Muscle layer of colon (tissue), 2 donors: ENCODE data around the gene RGS7.

Source experiments
- H3K27ac ChIP-seq: one replicate; pipeline ENCODE4 v1.7.0; 2013; ENCODE audit warnings: low read depth, mild to moderate bottlenecking, low read length, moderate library complexity
- H3K27me3 ChIP-seq, 2 donors: one replicate each; pipeline ENCODE4 v1.7.0; 2013; ENCODE audit warnings: low read length in 2 of 2, mild to moderate bottlenecking in 2 of 2; ENCODE audit not compliant: insufficient read depth in 2 of 2, control insufficient read depth in 1 of 2
- H3K36me3 ChIP-seq: one replicate; pipeline ENCODE4 v1.7.0; 2013; ENCODE audit warnings: mild to moderate bottlenecking, low read length; ENCODE audit not compliant: insufficient read depth
- H3K4me1 ChIP-seq: one replicate; pipeline ENCODE4 v1.7.0; 2013; ENCODE audit warnings: mild to moderate bottlenecking, low read length; ENCODE audit not compliant: insufficient read depth
- H3K4me3 ChIP-seq, 2 donors: one replicate each; pipeline ENCODE4 v1.7.0; 2013; ENCODE audit warnings: low read length in 2 of 2, low read depth in 1 of 2, mild to moderate bottlenecking in 1 of 2, moderate library complexity in 1 of 2
- H3K9ac ChIP-seq: one replicate; pipeline ENCODE4 v1.7.0; 2013; ENCODE audit warnings: low read length
- H3K9me3 ChIP-seq: one replicate; pipeline ENCODE4 v1.7.0; 2013; ENCODE audit warnings: mild to moderate bottlenecking, low read length
- donor health status: abdominal sarcoma.
- donor health status: Adenocarcinoma of cecum.

Gene RGS7

DNA sequence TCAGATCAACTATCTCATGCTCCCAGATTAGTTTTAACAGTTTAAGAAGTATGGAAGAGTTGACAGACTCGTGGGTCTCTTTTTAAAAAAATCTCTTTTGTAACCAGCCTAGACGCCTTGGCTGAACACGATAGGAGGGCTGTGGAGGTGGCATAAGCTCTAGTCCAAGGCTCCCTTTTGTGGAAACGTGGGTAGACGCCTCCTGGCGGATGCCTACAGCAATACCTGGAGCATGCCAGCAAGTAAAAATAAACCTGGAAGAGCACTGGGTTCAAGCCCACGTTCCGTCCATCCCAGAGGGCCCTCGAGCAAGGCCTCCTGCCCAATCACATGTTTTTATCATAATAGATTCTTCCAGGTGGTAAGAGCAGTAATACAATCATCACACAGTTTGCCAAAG, 87.9 kb downstream of the RGS7 start:
- Histone ChIP-seq H3K9me3 (no peaks in the 10 kb centered on the region), H3K4me3 (no peak overlapping the region), H3K9ac (no peak overlapping the region), H3K4me1 (no peaks in the 10 kb centered on the region), H3K27me3 (no peaks in the 10 kb centered on the region), H3K36me3 (no peaks in the 10 kb centered on the region), H3K27ac (no peak overlapping the region)

DNA sequence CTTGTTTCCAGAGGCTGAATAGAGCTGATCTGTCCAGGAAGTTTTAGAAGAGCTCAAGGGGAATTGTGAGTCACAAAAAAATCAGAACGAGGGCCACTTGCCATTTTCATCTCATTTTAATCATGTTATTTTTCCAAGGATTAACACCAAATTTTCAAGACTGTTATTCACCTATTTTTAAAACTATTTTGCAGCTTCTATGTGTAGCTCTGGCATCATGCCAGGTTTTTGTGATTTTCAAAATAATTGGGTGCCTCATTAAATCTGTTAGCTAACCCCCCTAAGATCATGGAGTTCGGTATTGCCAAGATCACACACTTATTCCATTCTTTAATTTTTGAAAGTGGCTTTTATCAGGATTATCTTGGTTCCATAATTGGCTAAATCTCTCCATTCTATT, 90.9 kb downstream of the RGS7 start:
- Histone ChIP-seq H3K4me3 (no peak overlapping the region), H3K9me3 (no peaks in the 10 kb centered on the region), H3K27me3 (no peaks in the 10 kb centered on the region), H3K27ac (no peak overlapping the region), H3K36me3 (no peaks in the 10 kb centered on the region), H3K4me1 (no peaks in the 10 kb centered on the region), H3K9ac (no peak overlapping the region)

DNA sequence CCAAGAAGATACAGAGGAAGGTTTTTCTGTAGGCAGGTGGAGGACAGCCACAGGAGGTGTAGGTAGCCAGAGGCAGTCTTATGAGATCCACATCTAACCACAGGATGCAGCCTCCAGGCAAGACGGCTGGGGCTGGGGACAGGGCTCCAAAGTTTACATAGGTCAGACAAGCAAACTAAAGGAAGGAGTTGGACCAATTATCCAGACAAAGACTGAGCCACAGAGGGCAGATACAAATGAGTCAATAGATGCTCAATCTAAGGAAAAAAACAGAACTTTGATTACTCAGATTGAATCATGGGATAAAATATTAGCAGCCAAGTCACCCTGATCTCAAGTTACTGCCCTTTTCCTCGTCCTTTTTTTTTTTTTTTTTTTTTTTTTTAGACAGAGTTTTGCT, 91.6 kb downstream of the RGS7 start:
- Histone ChIP-seq H3K27me3 (no peaks in the 10 kb centered on the region), H3K4me1 (no peaks in the 10 kb centered on the region), H3K27ac (no peak overlapping the region), H3K9ac (no peak overlapping the region), H3K9me3 (no peaks in the 10 kb centered on the region), H3K4me3 (no peak overlapping the region), H3K36me3 (no peaks in the 10 kb centered on the region)

DNA sequence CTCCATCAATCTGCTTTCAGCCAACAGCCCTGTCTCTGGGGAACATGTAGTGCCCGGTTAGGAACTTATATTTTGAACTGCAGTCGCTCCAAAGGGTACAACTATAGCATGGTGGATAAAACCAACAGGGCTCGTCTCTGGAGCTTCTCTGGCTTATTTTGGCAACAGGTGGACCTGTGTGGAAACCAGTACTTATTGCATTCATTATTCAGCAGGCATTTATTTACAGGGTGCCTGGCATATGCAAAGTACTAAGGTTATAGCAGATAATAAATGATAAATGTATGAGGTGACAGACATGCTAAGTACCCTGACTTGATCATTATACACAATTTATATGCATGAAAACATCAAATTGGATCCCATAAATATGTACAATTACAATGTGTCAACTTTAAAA, 93.7 kb downstream of the RGS7 start:
- no peaks in the 10 kb centered on the region for H3K36me3 ChIP-seq
- H3K9me3 ChIP-seq: no peaks in the 10 kb centered on the region
- H3K4me3 ChIP-seq: no peak overlapping the region
- no peak overlapping the region for H3K27ac ChIP-seq
- no peak overlapping the region for H3K9ac ChIP-seq
- H3K27me3 ChIP-seq: no peaks in the 10 kb centered on the region
- no peaks in the 10 kb centered on the region for H3K4me1 ChIP-seq

DNA sequence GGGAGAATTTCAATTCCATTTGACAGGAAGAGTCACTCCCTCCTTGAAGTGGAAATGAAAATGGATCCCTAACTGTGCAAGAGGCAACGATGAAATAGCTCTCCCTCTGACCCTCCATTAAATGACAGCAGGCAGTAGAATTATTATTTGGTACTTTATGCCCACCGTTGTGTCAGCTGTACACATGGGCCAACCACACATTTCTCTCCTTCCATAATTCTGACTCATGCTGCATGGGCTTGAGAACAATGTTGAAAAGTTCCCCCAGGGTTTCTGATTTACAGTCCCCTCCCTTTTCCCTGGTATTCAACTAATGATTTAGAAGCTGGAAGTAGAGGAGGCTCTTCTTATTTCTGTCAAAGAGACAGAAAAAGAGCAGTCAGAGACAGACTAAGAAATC, 103.5 kb downstream of the RGS7 start:
- Histone ChIP-seq H3K4me3 (no peak overlapping the region), H3K27me3 (no peaks in the 10 kb centered on the region), H3K27ac (no peak overlapping the region), H3K9me3 (no peaks in the 10 kb centered on the region), H3K9ac (no peak overlapping the region), H3K4me1 (no peaks in the 10 kb centered on the region), H3K36me3 (no peaks in the 10 kb centered on the region)

DNA sequence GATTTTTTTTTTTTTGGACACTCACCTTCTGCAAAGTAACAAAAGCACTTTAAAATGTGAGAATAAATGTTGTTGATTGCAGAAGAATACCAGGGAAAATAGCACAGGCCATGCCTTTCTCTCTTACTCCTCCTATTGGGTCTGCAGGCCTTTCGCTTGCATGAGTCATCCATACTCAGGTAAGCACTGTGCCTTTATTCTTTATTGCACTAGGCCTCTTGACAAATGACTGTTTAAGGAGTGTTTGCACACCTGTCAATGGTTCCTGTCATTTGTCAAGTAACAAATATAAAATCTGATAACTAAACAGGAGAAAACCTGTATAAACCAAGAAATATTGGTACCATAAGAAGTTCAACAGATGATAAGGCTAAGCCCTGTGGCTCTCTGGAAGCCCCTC, 106.5 kb downstream of the RGS7 start:
- Histone ChIP-seq H3K27me3 (no peaks in the 10 kb centered on the region), H3K9me3 (no peaks in the 10 kb centered on the region)

DNA sequence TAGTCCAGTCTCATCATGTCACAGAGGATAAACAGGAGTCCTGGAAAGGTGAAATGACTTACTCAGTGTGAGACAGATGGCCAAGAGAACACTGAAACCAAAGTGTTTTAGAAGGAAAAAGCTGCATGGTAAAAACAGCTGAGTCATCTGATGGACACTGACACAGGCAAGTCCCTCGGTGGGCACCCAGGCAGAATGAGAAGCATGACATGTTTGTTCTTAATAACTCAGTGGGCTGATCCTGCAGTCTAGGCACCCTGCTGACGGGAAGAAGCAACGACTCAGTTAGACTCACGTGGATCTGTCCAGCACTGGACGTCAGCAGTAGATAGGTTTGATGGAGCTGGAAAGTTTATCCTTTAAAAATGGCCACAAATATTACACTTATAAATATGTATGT, 116.9 kb downstream of the RGS7 start:
- H3K9ac ChIP-seq: no peak overlapping the region
- no peaks in the 10 kb centered on the region for H3K4me1 ChIP-seq
- no peaks in the 10 kb centered on the region for H3K36me3 ChIP-seq
- H3K27ac ChIP-seq: no peak overlapping the region
- H3K27me3 ChIP-seq: no peaks in the 10 kb centered on the region
- no peaks in the 10 kb centered on the region for H3K9me3 ChIP-seq
- no peak overlapping the region for H3K4me3 ChIP-seq

More for the DNA sequence above, 106.5 kb downstream of the RGS7 start:
- no peak overlapping the region for H3K9ac ChIP-seq
- no peaks in the 10 kb centered on the region for H3K36me3 ChIP-seq
- no peaks in the 10 kb centered on the region for H3K4me1 ChIP-seq
- H3K27ac ChIP-seq: no peak overlapping the region
- no peak overlapping the region for H3K4me3 ChIP-seq

DNA sequence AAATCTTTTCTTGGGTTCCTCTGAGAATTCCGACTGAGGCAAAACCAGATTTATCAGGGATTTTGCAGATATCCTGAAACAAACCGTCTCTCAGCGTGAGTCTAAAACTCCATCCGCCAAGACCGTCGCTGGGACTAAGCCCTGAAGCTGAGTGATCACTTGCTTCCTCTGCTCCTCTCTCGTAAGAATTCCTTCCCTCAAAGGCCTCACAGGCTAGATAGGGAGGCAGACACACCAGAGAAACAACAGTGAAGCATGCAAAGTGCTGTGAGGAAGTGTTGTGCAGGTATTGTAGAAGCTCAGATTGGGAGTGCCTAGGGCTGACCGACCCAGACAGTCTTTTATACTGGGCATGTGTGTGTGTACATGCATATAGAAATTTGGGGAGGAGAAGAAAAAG, 119.1 kb downstream of the RGS7 start:
- no peaks in the 10 kb centered on the region for H3K27me3 ChIP-seq
- H3K36me3 ChIP-seq: no peaks in the 10 kb centered on the region
- H3K9me3 ChIP-seq: no peaks in the 10 kb centered on the region
- no peak overlapping the region for H3K9ac ChIP-seq
- H3K27ac ChIP-seq: no peak overlapping the region
- no peak overlapping the region for H3K4me3 ChIP-seq
- H3K4me1 ChIP-seq: no peaks in the 10 kb centered on the region

DNA sequence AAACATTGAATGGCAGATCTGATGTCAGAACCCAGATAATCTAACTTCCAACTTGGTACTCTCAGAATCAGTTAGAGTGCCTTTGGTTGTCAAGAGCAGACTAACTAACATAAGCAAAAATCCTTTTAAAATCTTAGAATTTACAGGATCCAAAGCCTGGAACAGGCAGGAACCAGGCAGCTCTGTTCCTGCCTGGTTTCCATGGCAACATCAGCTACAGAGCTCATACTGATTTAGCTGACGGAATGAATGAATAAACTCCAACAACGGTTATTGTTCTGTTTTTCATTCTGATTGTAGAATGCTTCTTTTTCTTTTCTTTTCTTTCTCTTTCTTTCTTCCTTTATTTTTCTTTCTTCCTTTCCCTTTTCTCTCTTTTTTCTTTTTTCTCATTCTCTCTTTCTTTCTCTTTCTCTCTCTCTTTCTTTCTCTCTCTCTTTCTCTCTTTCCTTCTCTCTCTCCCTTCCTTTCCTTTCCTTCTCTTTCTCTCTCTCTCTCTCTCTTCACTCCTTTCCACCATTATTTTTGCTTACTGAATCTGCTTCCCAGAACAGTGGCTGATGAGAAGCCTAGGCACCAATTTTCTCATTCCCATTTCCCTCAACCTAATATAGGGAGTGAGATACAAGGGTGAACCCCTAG, 121.6 kb downstream of the RGS7 start:
- no peaks in the 10 kb centered on the region for H3K4me1 ChIP-seq
- no peaks in the 10 kb centered on the region for H3K9me3 ChIP-seq
- no peak overlapping the region for H3K9ac ChIP-seq
- H3K27ac ChIP-seq: no peak overlapping the region
- no peak overlapping the region for H3K4me3 ChIP-seq
- H3K27me3 ChIP-seq: no peaks in the 10 kb centered on the region
- no peaks in the 10 kb centered on the region for H3K36me3 ChIP-seq

DNA sequence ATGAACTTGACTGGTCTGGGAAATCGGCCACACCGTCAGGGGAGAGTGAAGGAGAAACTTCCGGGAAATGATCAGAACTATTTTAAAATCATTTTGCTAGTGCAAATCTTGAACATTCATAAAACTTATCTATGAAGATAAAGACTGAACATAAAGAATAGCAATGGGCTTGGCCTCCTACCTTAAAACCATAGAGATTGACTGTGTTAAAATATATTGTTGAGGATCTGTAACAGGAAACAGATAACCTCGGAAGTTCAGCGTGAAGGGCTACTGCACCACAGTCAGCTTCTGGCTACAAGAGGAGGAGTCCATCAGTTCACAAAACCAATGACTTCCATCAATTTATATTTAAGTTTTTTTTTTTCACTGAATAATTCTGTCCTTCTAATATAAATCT, 127.3 kb downstream of the RGS7 start:
- Histone ChIP-seq H3K4me3 (no peak overlapping the region), H3K9me3 (no peaks in the 10 kb centered on the region), H3K9ac (no peak overlapping the region), H3K36me3 (no peaks in the 10 kb centered on the region), H3K4me1 (no peaks in the 10 kb centered on the region), H3K27ac (no peak overlapping the region), H3K27me3 (no peaks in the 10 kb centered on the region)

DNA sequence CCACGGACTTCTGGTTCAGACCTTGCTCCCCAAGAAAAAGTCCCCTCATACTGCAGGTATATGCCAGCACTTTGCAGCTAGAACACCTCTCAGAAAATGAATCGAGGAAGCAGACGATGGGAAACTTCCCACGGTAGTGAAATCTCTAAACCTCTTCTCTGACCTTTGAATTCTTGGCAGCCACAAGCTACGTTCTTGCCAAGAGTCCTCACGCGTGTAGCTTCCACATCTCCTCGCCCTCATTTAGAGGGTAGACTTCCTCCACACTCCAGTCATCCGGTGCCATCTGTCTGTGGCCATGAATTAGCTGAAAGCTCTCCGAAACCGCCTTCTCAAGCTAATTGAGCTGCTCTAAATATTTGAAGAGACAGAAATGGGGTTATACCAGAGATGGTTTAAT, 127.8 kb downstream of the RGS7 start:
- H3K36me3 ChIP-seq: no peaks in the 10 kb centered on the region
- H3K9ac ChIP-seq: no peak overlapping the region
- H3K4me1 ChIP-seq: no peaks in the 10 kb centered on the region
- H3K27ac ChIP-seq: no peak overlapping the region
- H3K27me3 ChIP-seq: no peaks in the 10 kb centered on the region
- H3K9me3 ChIP-seq: no peaks in the 10 kb centered on the region
- no peak overlapping the region for H3K4me3 ChIP-seq

DNA sequence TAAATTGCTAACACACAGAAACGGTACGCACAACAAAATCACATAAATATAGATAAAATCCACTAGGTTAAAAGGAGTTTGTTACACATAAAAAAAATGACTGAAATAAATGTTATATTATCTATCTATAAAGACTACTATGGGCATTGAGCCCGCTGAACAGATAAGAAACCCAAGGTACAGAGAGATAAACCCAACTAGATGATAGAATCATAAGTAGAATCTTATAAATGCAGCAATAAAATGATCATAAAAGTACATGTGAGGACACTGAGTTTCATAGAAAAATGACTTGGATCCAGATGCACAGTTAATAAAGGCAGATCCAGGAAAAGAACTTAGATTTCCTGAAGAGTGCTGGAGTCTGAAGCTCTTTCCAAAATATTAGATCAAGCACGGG, 128.7 kb downstream of the RGS7 start:
- Histone ChIP-seq H3K9me3 (no peaks in the 10 kb centered on the region), H3K27ac (no peak overlapping the region), H3K27me3 (no peaks in the 10 kb centered on the region)

More for the DNA sequence above, 128.7 kb downstream of the RGS7 start:
- Histone ChIP-seq H3K9ac (no peak overlapping the region), H3K4me3 (no peak overlapping the region), H3K4me1 (no peaks in the 10 kb centered on the region), H3K36me3 (no peaks in the 10 kb centered on the region)
